ENCODE measurements around the gene CD63. TPM values are rescaled to one million over a fixed set of nuclear protein-coding genes. Genes with fewer than 3 reads are reported as not detected.

The CD63 gene
- total RNA-seq, 1 donor from 2014 or later = 1,689 TPM

GRCh38 chr12:55688716-55689655 is 39.8 kb downstream of the CD63 start:
- no peak for DNase-seq (ENCODE audit: low spot score)

- DNase-seq (ENCODE audit: low spot score) = no peak
These were observed 41.1 kb downstream of the CD63 start for GRCh38 chr12:55687746-55688145.

GRCh38 chr12:55686366-55687010 is 42.3 kb downstream of the CD63 start:
- DNase-seq (ENCODE audit: low spot score) = no peak

DNA sequence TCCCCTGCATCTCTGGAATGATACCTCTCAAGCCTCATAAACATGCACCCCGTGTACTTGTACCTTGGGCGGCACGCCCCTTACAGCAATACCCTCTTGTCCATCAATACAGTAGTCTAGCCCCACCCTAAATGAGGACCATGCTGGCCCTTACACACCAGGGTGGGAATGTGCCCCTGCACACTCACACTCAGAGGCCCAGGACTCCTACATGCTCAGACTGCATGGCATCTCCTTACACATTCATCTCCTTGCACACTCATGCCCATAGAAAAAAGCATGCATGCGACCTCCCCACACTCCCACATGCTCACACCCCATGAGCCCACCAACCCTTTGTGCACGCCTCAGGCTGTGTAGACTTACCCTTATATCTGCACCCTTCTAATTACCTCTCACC is 43.1 kb downstream of the CD63 start:
- DNase-seq (ENCODE audit: low spot score) = no peak

GRCh38 chr12:55684761-55685370 is 43.9 kb downstream of the CD63 start:
- DNase-seq (ENCODE audit: low spot score) = no peak

DNA sequence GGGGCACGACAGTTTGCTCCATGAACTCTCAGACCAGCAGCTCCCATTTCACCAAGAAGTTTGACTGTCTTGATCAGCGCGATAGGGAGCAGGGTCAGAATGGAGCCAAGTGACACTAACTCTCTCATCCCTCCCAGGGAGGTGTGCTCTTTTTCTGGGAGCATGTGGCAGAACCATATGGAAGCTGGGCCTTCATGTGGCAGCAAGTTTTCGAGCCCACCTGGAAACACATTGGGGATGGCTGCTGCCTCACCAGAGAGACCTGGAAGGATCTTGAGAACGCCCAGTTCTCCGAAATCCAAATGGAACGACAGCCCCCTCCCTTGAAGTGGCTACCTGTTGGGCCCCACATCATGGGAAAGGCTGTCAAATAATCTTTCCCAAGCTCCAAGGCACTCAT is 45.1 kb downstream of the CD63 start:
- DNase-seq (ENCODE audit: low spot score) = no peak

- no peak for DNase-seq (ENCODE audit: low spot score)
These were observed 46.6 kb downstream of the CD63 start for GRCh38 chr12:55682087-55682796.

DNA sequence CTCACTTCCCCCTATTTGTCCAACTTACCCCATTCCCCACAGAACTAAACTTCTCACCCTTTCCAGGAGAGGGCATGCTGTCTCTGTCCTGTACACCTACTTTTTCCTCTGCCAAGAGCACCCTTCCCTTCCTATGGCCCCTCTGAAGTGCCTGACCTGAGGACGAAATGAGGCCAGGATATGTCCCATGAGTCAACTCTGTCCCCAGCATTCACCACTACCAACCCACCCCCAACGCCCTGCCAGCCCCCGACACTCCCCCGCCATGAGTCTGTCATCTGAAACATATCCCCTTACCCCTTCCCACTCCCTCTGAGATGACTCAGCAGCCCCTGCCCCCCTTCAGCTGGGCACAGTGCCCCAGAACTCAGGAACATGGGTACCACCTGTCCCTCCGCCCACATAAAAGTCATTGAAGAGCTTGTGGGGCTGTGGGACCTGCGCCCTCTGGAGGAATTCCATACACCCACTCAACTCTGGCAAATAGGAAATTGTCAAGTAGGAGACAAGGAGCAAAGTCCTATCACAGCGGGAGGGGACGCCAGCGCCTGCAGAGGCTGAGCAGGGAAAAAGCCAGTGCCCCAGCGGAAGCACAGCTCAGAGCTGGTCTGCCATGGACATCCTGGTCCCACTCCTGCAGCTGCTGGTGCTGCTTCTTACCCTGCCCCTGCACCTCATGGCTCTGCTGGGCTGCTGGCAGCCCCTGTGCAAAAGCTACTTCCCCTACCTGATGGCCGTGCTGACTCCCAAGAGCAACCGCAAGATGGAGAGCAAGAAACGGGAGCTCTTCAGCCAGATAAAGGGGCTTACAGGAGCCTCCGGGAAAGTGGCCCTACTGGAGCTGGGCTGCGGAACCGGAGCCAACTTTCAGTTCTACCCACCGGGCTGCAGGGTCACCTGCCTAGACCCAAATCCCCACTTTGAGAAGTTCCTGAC is 47.4 kb downstream of the CD63 start:
- peak; percentile 32 for DNase-seq (ENCODE audit: low spot score)

- DNase-seq (ENCODE audit: low spot score) = no peak
These were observed 49.1 kb downstream of the CD63 start for GRCh38 chr12:55679691-55680090.

DNA sequence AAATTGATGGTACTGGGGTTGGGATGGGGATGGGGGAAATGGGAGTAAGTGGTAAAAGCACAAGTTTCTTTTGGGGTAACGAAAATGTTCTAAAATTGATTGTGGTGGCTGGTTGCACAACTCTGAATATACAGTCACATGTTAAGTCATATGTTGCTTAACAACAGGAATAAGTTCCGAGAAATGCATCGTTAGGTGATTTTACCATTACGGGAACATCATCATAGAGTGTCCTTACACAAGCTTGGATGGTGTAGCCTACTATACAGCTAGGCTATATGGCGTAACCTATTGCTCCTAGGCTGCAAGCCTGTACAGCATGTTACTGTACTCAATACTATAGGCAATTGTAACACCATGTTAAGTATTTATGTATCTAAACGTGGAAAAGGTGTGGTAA is 52.1 kb downstream of the CD63 start:
- no peak for DNase-seq (ENCODE audit: low spot score)

GRCh38 chr12:55675666-55676065 is 53.1 kb downstream of the CD63 start:
- DNase-seq (ENCODE audit: low spot score) = no peak

Other genes with a start within 250 kb of the CD63 start
- gene OR6C68, start 236.6 kb downstream of the CD63 start, total RNA-seq (ENCODE audit: insufficient read depth, low replicate concordance) = not detected
- gene OR6C4, start 179.4 kb downstream of the CD63 start, total RNA-seq (ENCODE audit: insufficient read depth, low replicate concordance) = 5.5 TPM
- 0.48 TPM for gene OR2AP1, start 156.5 kb downstream of the CD63 start, total RNA-seq (ENCODE audit: insufficient read depth, low replicate concordance)
- gene OR10P1, start 92.1 kb downstream of the CD63 start, total RNA-seq (ENCODE audit: insufficient read depth, low replicate concordance) = not detected
- gene ITGA7, start 21.1 kb downstream of the CD63 start, total RNA-seq (ENCODE audit: insufficient read depth, low replicate concordance) = 66.2 TPM
- gene BLOC1S1, start 13.0 kb downstream of the CD63 start, total RNA-seq (ENCODE audit: insufficient read depth, low replicate concordance) = 67.4 TPM
- gene RDH5, start 8.6 kb downstream of the CD63 start, total RNA-seq (ENCODE audit: insufficient read depth, low replicate concordance) = 42.9 TPM
- gene GDF11, start 14.1 kb upstream of the CD63 start, total RNA-seq (ENCODE audit: insufficient read depth, low replicate concordance) = 3.1 TPM
- gene SARNP, start 88.7 kb upstream of the CD63 start, total RNA-seq (ENCODE audit: insufficient read depth, low replicate concordance) = 83.1 TPM
- 26.2 TPM for gene ORMDL2, start 89.0 kb upstream of the CD63 start, total RNA-seq (ENCODE audit: insufficient read depth, low replicate concordance)
- gene DNAJC14, start 100.6 kb upstream of the CD63 start, total RNA-seq (ENCODE audit: insufficient read depth, low replicate concordance) = 40.9 TPM
- gene MMP19, start 113.9 kb upstream of the CD63 start, total RNA-seq (ENCODE audit: insufficient read depth, low replicate concordance) = 16.1 TPM
- 12.5 TPM for gene PYM1, start 198.9 kb upstream of the CD63 start, total RNA-seq (ENCODE audit: insufficient read depth, low replicate concordance)
- 37.8 TPM for gene DGKA, start 202.2 kb upstream of the CD63 start, total RNA-seq (ENCODE audit: insufficient read depth, low replicate concordance)
- gene PMEL, start 237.0 kb upstream of the CD63 start, total RNA-seq (ENCODE audit: insufficient read depth, low replicate concordance) = 13.7 TPM
- 16.6 TPM for gene CDK2, start 237.8 kb upstream of the CD63 start, total RNA-seq (ENCODE audit: insufficient read depth, low replicate concordance)
- 37.6 TPM for gene RAB5B, start 245.1 kb upstream of the CD63 start, total RNA-seq (ENCODE audit: insufficient read depth, low replicate concordance)

All from umbilical cord (tissue), 2 donors.